ENCODE measurements around the gene SEMA6D. TPM values are rescaled to one million over a fixed set of nuclear protein-coding genes. Genes with fewer than 3 reads are reported as not detected.

Gene SEMA6D
- total RNA-seq, 6 experiments from 2014 or later, result 0.74 to 4.4 (median 1.7) TPM

- 82% methylated on average over 8 of the region's 10 CpGs for WGBS (ENCODE audit: insufficient coverage, low coverage, low lambda C conversion rate, missing lambda C conversion rate)
- no peaks in the 10 kb centered on the region for H3K9me3 ChIP-seq
- no peak overlapping the region for H3K27ac ChIP-seq
- intact Hi-C loops (cut with DNase I), result no loop called here
- ATAC-seq (no peak), DNase-seq (no peak)
- no peaks in the 10 kb centered on the region for H3K27me3 ChIP-seq
- no peaks in the 10 kb centered on the region for H3K36me3 ChIP-seq
- no peak overlapping the region for H3K4me3 ChIP-seq
- TF ChIP-seq, protein P1, sequence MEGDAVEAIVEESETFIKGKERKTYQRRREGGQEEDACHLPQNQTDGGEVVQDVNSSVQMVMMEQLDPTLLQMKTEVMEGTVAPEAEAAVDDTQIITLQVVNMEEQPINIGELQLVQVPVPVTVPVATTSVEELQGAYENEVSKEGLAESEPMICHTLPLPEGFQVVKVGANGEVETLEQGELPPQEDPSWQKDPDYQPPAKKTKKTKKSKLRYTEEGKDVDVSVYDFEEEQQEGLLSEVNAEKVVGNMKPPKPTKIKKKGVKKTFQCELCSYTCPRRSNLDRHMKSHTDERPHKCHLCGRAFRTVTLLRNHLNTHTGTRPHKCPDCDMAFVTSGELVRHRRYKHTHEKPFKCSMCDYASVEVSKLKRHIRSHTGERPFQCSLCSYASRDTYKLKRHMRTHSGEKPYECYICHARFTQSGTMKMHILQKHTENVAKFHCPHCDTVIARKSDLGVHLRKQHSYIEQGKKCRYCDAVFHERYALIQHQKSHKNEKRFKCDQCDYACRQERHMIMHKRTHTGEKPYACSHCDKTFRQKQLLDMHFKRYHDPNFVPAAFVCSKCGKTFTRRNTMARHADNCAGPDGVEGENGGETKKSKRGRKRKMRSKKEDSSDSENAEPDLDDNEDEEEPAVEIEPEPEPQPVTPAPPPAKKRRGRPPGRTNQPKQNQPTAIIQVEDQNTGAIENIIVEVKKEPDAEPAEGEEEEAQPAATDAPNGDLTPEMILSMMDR (IDR thresholded peaks at IDR 0.05), result no peak
- no peak for TF ChIP-seq POLR2A (IDR thresholded peaks at IDR 0.05)
- no peaks in the 10 kb centered on the region for H3K4me1 ChIP-seq
Observed at GRCh38 chr15:47744496-47744895, 27.2 kb downstream of the SEMA6D start.

DNA sequence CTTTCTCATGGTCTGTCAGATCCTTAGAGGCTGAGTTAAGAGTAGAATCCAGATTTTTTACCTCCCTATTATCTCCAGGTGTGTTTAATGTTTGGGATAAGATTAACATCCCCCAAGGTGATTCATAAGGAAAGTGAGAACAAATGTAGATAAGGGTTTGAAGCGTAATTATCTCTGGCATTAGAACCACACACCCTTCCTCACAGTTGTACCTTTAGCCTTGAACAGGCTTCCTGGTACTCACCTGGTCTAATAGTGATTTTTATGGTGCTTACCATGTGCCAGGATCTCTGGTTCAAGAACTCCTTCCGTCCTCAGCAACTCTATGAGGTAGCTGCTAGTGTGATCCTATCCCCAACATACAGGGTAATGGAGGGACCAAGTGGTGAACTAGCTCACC, 27.7 kb downstream of the SEMA6D start:
- intact Hi-C loops (cut with DNase I), result no loop called here
- 50% methylated on average over 2 of the region's 2 CpGs for WGBS (ENCODE audit: insufficient coverage, low coverage, low lambda C conversion rate, missing lambda C conversion rate)
- H3K4me3 ChIP-seq, result no peak overlapping the region
- TF ChIP-seq, protein P1 (IDR thresholded peaks at IDR 0.05), result no peak
- no peak for TF ChIP-seq POLR2A (IDR thresholded peaks at IDR 0.05)
- no peaks in the 10 kb centered on the region for H3K9me3 ChIP-seq
- ATAC-seq, result no peak
- no peaks in the 10 kb centered on the region for H3K4me1 ChIP-seq
- H3K27me3 ChIP-seq, result no peaks in the 10 kb centered on the region
- H3K27ac ChIP-seq, result no peak overlapping the region
- no peak for DNase-seq
- H3K36me3 ChIP-seq, result no peaks in the 10 kb centered on the region

- DNase-seq, result no peak
Observed at GRCh38 chr15:47746516-47746915, 29.2 kb downstream of the SEMA6D start.

GRCh38 chr15:47750030-47750739, 32.9 kb downstream of the SEMA6D start:
- TF ChIP-seq, protein P1 (IDR thresholded peaks at IDR 0.05), result no peak
- TF ChIP-seq POLR2A (IDR thresholded peaks at IDR 0.05), result no peak
- Histone ChIP-seq H3K27ac (no peak overlapping the region), H3K27me3 (no peaks in the 10 kb centered on the region), H3K9me3 (peaks cover 0 to 7% (median 0%) of the 10 kb centered on the region in 4 donors), H3K4me1 (no peaks in the 10 kb centered on the region), H3K36me3 (no peaks in the 10 kb centered on the region), H3K4me3 (no peak overlapping the region)
- DNase-seq (no peak), ATAC-seq (peak in 2 of 4 donors; percentile 57 to 64)
- intact Hi-C loops (cut with DNase I), result no loop called here
- 29% methylated on average over 2 of the region's 2 CpGs for WGBS (ENCODE audit: insufficient coverage, low coverage, low lambda C conversion rate, missing lambda C conversion rate)

More at GRCh38 chr15:47746516-47746915, 29.2 kb downstream of the SEMA6D start:
- ATAC-seq, result no peak
- no peaks in the 10 kb centered on the region for H3K27me3 ChIP-seq
- no peaks in the 10 kb centered on the region for H3K36me3 ChIP-seq
- TF ChIP-seq POLR2A (IDR thresholded peaks at IDR 0.05), result no peak
- no peaks in the 10 kb centered on the region for H3K4me1 ChIP-seq
- 43% methylated on average over 3 of the region's 3 CpGs for WGBS (ENCODE audit: insufficient coverage, low coverage, low lambda C conversion rate, missing lambda C conversion rate)
- H3K27ac ChIP-seq, result no peak overlapping the region
- intact Hi-C loops (cut with DNase I), result no loop called here
- H3K4me3 ChIP-seq, result no peak overlapping the region
- no peaks in the 10 kb centered on the region for H3K9me3 ChIP-seq

GRCh38 chr15:47750740-47751262, 33.5 kb downstream of the SEMA6D start:
- Histone ChIP-seq H3K9me3 (peaks cover 0 to 7% (median 0%) of the 10 kb centered on the region in 4 donors), H3K27me3 (no peaks in the 10 kb centered on the region), H3K27ac (no peak overlapping the region), H3K36me3 (no peaks in the 10 kb centered on the region), H3K4me1 (no peaks in the 10 kb centered on the region), H3K4me3 (no peak overlapping the region)
- no peak for DNase-seq
- intact Hi-C loops (cut with DNase I), result no loop called here
- WGBS (ENCODE audit: insufficient coverage, low coverage, low lambda C conversion rate, missing lambda C conversion rate), result 36% methylated on average over 2 of the region's 4 CpGs
- TF ChIP-seq, protein P1 (IDR thresholded peaks at IDR 0.05), result no peak
- no peak for TF ChIP-seq POLR2A (IDR thresholded peaks at IDR 0.05)
- ATAC-seq, result no peak

All from right lobe of liver (tissue), 6 donors.